Hippocampal formation (tissue), 2 donors: ENCODE measurements around the gene KIF1A.
"Not testable (repeated sequence)": the region's sequence is repeated elsewhere in the genome, so short reads cannot be mapped to it uniquely, and the experiment has no call there.

Source experiments
- DNase-seq, 2 donors: peaks; one replicate each; lab custom pipeline; 2025; lab: John Stamatoyannopoulos, UW

Gene KIF1A

GRCh38 chr2:240703417-240704341, 116.3 kb downstream of the KIF1A start:
- DNase-seq, result no peak

GRCh38 chr2:240702640-240703011, 117.4 kb downstream of the KIF1A start:
- DNase-seq, result no peak

- no peak for DNase-seq
These were observed 118.0 kb downstream of the KIF1A start for GRCh38 chr2:240701736-240702639.

- DNase-seq, result no peak
These were observed 118.8 kb downstream of the KIF1A start for GRCh38 chr2:240701091-240701735.

GRCh38 chr2:240700616-240701015, 119.4 kb downstream of the KIF1A start:
- DNase-seq, result not testable (repeated sequence)

- not testable (repeated sequence) for DNase-seq
These were observed 120.2 kb downstream of the KIF1A start for GRCh38 chr2:240699835-240700234.

GRCh38 chr2:240698852-240699561, 121.0 kb downstream of the KIF1A start:
- DNase-seq, result not testable (repeated sequence)

GRCh38 chr2:240696469-240696868, 123.5 kb downstream of the KIF1A start:
- not testable (repeated sequence) for DNase-seq

- DNase-seq, result not testable (repeated sequence)
These were observed 124.4 kb downstream of the KIF1A start for GRCh38 chr2:240695593-240695992.

- DNase-seq, result not testable (repeated sequence)
These were observed 125.7 kb downstream of the KIF1A start for GRCh38 chr2:240694304-240694703.

GRCh38 chr2:240692583-240693561, 127.1 kb downstream of the KIF1A start:
- DNase-seq, result not testable (repeated sequence)

- DNase-seq, result not testable (repeated sequence)
These were observed 128.2 kb downstream of the KIF1A start, which contains the start of gene AQP12A for GRCh38 chr2:240691631-240692420. Gene AQP12A (plus strand): TSS chr2:240691866. CDS start chr2:240691914, 48 bp downstream.

GRCh38 chr2:240691075-240691427, 129.0 kb downstream of the KIF1A start:
- DNase-seq, result not testable (repeated sequence)

GRCh38 chr2:240690421-240691074, 129.5 kb downstream of the KIF1A start:
- DNase-seq, result not testable (repeated sequence)

GRCh38 chr2:240689975-240690374, 130.0 kb downstream of the KIF1A start:
- no peak for DNase-seq

GRCh38 chr2:240688553-240688919, 131.5 kb downstream of the KIF1A start:
- DNase-seq, result no peak

- no peak for DNase-seq
These were observed 132.1 kb downstream of the KIF1A start for GRCh38 chr2:240687741-240688552.
